Measurements from ENCODE around the gene PTRH1. TPM values are rescaled to one million over a fixed set of nuclear protein-coding genes. Genes with fewer than 3 reads are reported as not detected.

PTRH1 gene
- polyA plus RNA-seq, 1 experiment = 21.1 TPM

- no peak overlapping the region for H3K4me3 ChIP-seq (ENCODE audit: low read depth, low read length)
- H3K36me3 ChIP-seq (ENCODE audit: control insufficient read depth, insufficient read depth, low read length) = peaks cover 10% of the 10 kb centered on the region
- DNase-seq (ENCODE audit: low read depth) = no peak
- ChIA-PET POLR2A (interaction anchor here (0.7 kb wide), 1 partner anchor 16 kb away, joined by 4 read pairs; no protein-coding TSS in a partner anchor), CTCF (interaction anchor here (0.6 to 2.4 kb wide), 6 partner anchors 16 to 236 kb away, joined by 4 to 12 read pairs (median 5); partner anchors contain the start of gene TOR2A)
- TF ChIP-seq, protein P1, sequence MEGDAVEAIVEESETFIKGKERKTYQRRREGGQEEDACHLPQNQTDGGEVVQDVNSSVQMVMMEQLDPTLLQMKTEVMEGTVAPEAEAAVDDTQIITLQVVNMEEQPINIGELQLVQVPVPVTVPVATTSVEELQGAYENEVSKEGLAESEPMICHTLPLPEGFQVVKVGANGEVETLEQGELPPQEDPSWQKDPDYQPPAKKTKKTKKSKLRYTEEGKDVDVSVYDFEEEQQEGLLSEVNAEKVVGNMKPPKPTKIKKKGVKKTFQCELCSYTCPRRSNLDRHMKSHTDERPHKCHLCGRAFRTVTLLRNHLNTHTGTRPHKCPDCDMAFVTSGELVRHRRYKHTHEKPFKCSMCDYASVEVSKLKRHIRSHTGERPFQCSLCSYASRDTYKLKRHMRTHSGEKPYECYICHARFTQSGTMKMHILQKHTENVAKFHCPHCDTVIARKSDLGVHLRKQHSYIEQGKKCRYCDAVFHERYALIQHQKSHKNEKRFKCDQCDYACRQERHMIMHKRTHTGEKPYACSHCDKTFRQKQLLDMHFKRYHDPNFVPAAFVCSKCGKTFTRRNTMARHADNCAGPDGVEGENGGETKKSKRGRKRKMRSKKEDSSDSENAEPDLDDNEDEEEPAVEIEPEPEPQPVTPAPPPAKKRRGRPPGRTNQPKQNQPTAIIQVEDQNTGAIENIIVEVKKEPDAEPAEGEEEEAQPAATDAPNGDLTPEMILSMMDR (IDR thresholded peaks at IDR 0.05; ENCODE audit: insufficient read depth, low read depth, low read length) = no peak
- no peaks in the 10 kb centered on the region for H3K27me3 ChIP-seq (ENCODE audit: control insufficient read depth, insufficient read depth, low read length)
These were observed 31.7 kb downstream of the PTRH1 start for GRCh38 chr9:127683723-127684122.

DNA sequence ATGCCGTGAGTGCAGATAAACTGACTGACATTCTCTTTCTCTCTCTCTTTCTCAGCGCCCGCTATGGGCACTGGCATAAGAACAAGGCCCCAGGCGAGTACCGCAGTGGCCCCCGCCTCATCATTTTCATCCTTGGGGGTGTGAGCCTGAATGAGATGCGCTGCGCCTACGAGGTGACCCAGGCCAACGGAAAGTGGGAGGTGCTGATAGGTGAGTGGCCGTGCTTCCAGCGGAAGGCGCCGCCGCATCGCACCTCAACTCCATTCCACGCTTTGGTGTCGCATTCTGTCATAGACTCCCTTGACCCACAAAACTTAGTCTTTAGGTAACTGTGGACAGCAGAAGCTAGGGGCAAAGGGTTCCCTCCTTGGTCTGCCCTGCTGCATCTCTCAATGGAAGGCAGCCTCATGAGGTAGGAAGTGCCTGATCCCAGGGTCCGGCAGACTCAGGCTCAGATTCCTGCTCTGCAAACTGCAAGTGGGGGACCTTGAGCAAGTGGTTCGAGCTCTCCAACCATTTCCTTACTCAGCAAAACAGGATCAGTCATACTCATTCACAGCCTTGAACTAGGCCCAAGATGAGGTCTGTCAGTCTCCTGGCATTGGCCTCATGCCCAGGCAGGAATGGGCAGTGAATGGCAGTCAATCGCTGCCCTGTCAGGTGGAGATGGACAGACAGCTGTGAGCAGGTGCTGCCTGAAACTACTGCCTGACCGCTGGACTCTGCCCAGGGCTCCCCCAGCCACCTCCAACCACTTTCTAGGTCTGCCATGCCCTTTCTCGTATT lies 32.9 kb downstream of the PTRH1 start:
- POLR2A ChIA-PET = no interaction called here
- H3K27me3 ChIP-seq (ENCODE audit: control insufficient read depth, insufficient read depth, low read length) = no peaks in the 10 kb centered on the region
- CTCF ChIA-PET = interaction anchor here (0.7 to 0.9 kb wide), 3 partner anchors 15 to 92 kb away, joined by 3 to 5 read pairs (median 4); partner anchors contain the start of gene TOR2A
- H3K36me3 ChIP-seq (ENCODE audit: control insufficient read depth, insufficient read depth, low read length) = peaks cover 14% of the 10 kb centered on the region
- no peak overlapping the region for H3K4me3 ChIP-seq (ENCODE audit: low read depth, low read length)
- no peak for DNase-seq (ENCODE audit: low read depth)
- TF ChIP-seq, protein P1 (IDR thresholded peaks at IDR 0.05; ENCODE audit: insufficient read depth, low read depth, low read length) = no peak

GRCh38 chr9:127680846-127681245 lies 34.6 kb downstream of the PTRH1 start:
- DNase-seq (ENCODE audit: low read depth) = no peak
- Histone ChIP-seq H3K4me3 (ENCODE audit: low read depth, low read length) (no peak overlapping the region), H3K36me3 (ENCODE audit: control insufficient read depth, insufficient read depth, low read length) (peaks cover 17% of the 10 kb centered on the region), H3K27me3 (ENCODE audit: control insufficient read depth, insufficient read depth, low read length) (no peaks in the 10 kb centered on the region)
- ChIA-PET CTCF (interaction anchor here (1.8 kb wide), 1 partner anchor 11 kb away, joined by 6 read pairs; no protein-coding TSS in a partner anchor), POLR2A (no interaction called here)
- TF ChIP-seq, protein P1 (IDR thresholded peaks at IDR 0.05; ENCODE audit: insufficient read depth, low read depth, low read length) = no peak

DNA sequence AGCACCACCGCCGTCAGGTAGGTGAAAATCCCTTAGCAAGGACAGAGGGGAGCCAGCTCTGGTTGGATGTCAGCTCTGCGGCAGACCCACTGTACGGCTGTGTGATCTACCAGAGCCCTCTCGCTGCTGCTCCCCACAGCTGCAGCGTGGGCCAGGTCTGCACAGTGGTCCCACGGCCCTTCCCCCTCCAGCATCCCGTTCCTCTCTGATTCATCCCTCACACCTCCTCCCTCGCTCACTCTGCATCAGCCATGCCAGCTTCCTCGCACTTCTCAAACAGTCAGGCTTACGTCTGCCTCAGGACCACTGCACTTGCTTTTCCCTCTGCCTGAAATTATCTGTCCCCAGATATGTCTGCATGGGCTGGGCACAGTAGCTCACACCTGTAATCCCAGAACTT lies 35.2 kb downstream of the PTRH1 start:
- ChIA-PET POLR2A (no interaction called here), CTCF (interaction anchor here (1.3 to 1.8 kb wide), 3 partner anchors 12 to 55 kb away, joined by 3 to 6 read pairs (median 3); partner anchors contain the start of gene TOR2A)

DNA sequence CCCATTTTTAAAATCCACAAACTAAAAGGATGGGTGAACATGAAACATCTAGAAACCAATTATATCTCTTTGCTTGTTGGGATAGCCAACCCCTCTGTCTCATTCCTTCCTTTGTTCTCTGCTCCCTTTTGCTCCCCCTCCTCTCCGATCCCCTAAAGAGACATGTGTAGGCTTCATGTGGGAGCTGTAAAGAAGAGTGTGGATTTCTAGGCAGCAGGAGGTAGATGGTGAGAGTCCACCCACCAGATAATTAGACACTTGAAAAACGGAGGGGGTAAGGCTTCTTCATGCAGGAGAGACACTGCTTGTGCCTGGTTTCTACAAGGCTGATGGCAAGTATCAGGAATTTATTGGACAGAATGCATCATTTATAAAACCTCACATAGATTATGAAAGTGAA lies 36.0 kb downstream of the PTRH1 start:
- ChIA-PET CTCF (interaction anchor here (1.3 to 1.7 kb wide), 2 partner anchors 14 to 55 kb away, joined by 3 read pairs; partner anchors contain the start of gene TOR2A), POLR2A (no interaction called here)
- H3K4me3 ChIP-seq (ENCODE audit: low read depth, low read length) = no peak overlapping the region
- no peak for DNase-seq (ENCODE audit: low read depth)
- no peaks in the 10 kb centered on the region for H3K27me3 ChIP-seq (ENCODE audit: control insufficient read depth, insufficient read depth, low read length)
- TF ChIP-seq, protein P1 (IDR thresholded peaks at IDR 0.05; ENCODE audit: insufficient read depth, low read depth, low read length) = no peak
- H3K36me3 ChIP-seq (ENCODE audit: control insufficient read depth, insufficient read depth, low read length) = peaks cover 19% of the 10 kb centered on the region

More for the DNA sequence above, 35.2 kb downstream of the PTRH1 start:
- no peak overlapping the region for H3K4me3 ChIP-seq (ENCODE audit: low read depth, low read length)
- no peaks in the 10 kb centered on the region for H3K27me3 ChIP-seq (ENCODE audit: control insufficient read depth, insufficient read depth, low read length)
- TF ChIP-seq, protein P1 (IDR thresholded peaks at IDR 0.05; ENCODE audit: insufficient read depth, low read depth, low read length) = no peak
- DNase-seq (ENCODE audit: low read depth) = no peak
- peaks cover 17% of the 10 kb centered on the region for H3K36me3 ChIP-seq (ENCODE audit: control insufficient read depth, insufficient read depth, low read length)

Measured in BJ (cell line).